ENCODE measurements around the gene ZNF3.

Gene ZNF3

DNA sequence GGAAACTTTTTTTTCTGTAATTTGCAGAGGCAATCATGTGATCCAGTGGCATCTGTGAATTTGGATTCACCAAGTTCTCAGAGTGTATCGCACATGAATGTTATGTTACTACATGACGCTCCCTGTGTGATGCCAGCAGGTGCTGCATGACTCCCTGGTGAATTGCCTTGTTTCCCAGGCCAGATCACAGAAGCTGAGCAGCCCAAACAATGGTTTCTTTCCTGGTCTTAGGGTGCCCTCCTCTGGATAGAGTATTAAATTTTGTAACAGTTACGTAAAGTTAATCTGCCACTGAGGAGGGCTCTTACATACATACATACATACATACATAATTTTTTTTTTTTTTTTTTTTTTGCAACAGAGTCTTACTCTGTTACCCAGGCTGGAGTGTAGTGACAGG is 28.3 kb downstream of the ZNF3 start:
- DNase-seq (ENCODE audit: low spot score), result peak; percentile 83

DNA sequence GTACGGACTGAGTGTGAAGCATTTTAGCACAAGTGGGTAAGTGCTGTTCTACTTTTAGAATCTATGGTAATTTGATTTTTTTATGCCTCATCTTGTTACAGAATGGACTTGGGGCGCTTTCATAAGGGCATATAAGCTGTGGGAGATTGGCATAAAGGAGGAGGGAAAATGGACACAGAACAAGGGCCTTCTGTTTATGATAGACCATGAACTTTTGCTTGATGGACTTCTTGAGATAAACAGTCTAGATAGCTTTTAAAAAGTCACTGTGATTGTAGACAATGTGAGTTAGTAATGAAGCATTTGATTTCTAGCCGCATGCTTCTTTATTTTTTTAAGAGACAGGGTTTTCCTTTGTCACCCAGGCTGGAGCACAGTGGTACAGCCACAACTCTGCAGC is 29.9 kb downstream of the ZNF3 start:
- no peak for DNase-seq (ENCODE audit: low spot score)

DNA sequence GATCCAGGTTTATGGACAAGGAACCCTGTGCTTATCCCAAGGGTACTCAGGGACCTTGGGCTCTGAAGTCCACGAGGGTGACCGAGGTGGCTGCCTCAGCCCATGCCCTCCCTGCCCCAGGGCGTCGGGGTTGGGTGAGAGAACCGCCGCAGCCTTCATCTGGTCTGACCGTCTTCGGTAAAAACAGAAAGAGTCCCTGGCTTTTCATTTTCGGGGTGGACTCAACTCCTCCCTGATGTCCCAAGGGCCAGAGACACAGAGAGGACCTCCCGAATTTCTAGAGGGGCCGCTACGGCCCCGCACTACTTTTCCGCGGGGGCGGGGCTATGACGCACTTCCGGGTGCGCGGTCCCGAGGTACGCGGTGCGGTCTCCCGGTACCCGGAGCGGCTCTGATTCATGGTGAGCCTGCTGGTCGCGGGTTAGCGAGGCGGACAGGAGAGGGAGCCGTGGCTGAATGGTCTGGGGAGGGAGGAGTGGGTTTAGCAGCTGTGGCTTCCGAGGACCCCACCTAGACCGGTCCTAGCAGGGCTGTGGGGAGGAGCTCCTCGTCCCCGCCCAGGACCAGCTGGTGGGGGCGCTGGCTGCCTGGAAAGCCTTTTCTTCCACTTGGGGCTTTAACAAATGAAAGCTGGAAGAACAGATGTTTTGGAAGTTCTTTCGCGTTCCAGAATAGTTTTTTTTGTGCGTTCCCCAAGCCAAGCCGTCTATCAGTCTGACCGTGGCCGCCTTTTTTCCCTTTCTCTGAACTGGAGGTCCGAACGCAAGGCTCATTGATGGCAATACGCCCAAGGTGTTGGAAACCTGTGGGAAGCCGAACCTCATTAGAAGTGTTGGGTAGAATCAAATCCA is 31.9 kb downstream of the ZNF3 start, which contains the start of gene ZSCAN21:
Gene ZSCAN21 (plus strand): TSS at position 334 of the 851 bp plus-strand sequence. CDS start 7,233 bp downstream, outside the sequence.
- peak; percentile 84 for DNase-seq (ENCODE audit: low spot score)

DNA sequence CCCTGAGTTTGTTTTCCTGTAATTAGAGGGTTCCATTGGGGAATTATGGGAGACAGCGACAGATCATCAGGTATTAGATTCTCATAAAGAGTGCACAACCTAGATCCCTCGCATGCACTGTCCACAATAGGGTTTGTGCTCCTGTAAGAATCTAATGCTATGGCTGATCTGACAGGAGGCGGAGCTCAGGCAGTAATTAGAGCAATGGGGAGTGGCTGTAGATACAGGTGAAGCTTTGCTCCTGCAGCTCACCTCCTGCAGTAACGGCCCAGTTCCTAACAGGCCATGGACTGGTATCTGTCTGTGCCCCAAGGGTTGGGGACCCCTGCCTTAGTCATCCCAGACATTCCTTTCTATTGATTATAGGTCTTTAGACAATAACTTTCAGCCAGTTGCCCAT is 32.8 kb downstream of the ZNF3 start:
- DNase-seq (ENCODE audit: low spot score), result no peak

DNA sequence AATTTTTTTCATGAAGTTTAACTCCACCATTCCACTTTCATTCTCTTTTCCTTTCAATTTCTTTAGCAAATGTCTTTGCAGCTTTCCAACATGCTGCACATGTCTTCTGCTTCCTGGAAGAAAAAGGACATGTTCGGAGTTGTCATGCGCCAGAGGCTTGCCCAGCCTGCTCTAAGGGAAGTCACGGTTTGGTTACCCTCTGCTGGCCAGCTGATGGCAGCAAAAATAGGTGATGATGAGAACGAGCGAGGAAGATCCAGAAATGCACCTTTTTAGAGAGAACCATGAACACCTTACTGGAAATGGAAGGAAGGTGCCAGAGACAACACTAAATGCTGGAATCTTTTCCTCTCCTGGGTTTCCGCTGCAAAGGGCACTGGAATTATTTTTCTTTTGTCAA is 36.8 kb downstream of the ZNF3 start:
- no peak for DNase-seq (ENCODE audit: low spot score)

DNA sequence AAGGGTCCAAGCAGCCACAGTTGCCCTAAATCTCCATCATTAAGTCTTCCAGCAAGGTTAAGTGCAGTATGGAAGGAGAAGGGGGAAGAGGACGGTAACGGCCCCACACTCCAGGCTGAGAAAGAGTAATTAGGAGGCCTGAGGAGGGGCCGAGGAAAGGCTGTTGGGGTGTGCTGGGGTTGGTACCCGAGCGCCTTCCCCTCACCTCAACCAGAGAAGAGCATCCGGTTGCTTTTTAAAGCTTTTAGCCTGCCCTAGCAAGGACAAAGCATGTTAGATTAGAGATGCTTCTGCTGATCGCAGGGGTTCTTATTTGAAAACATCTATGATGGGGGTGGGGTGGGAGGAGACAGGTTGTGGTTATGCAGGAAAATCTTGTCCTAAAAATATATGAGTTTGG is 40.9 kb downstream of the ZNF3 start:
- no peak for DNase-seq (ENCODE audit: low spot score)

DNA sequence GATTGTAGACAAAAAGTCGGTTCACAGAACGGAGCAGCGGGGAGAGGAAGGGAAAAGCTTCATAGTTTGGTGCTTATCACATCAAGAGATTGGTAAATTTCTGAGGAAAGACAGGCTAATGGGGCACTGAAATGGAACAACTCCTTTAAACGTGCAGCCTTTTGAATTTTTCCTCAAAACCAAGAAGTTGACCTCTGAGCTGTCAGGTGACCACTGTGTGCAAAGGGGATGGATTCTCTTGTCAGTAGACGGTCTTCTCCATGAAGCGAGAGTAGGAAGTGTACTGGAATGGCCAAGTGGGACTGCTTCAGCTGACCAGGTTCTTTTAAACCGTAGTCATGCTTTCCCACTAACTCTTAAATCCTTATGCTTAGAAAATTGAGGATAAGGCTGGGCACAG is 43.2 kb downstream of the ZNF3 start:
- no peak for DNase-seq (ENCODE audit: low spot score)

DNA sequence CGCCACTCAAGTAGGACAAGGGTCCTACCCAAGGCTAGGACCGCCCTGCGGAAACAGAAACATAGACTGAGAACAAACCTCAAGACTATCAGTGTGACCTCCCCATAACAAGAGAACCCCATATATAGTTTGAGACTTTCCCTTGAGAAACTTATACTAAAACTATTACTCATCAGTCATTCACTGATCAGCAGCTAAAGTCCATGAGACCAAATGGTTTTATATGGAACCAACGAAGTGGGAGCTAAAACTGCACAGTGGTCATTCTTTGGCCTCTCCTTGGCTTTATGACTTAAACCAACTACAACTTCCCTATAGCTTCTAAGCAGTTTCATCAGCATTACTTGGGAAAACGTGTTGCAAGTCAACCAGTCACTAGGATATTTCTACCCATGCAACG is 45.6 kb downstream of the ZNF3 start:
- no peak for DNase-seq (ENCODE audit: low spot score)

DNA sequence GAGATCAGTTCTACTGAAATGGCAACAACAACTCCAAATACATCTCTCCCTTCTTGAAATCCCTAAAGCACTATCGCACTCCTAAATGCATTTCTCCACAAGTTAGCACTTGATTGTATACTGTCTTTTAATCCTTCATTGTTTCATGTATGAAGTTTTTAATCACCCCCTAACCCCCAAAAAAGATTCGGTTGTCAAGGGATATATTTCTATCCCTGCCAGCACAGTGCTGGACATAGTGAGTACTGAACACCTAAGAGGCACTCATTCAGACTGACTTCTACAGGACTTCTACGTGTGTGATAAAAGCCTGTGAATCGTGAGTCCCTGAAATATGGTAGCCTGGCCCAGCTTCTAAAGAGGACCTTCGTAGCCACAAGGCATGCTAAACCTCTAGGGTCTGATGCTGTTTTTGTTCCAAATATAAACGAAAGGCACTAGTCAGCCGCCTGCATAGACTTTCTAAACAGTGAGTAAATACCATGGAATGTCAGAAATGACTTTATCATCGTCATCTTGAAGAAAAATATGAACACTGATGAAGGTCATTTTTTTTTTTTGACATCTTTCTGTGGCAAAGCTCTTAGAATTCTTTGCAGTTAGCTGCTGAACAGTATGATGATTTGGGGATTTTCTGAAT is 46.5 kb downstream of the ZNF3 start:
- no peak for DNase-seq (ENCODE audit: low spot score)

DNA sequence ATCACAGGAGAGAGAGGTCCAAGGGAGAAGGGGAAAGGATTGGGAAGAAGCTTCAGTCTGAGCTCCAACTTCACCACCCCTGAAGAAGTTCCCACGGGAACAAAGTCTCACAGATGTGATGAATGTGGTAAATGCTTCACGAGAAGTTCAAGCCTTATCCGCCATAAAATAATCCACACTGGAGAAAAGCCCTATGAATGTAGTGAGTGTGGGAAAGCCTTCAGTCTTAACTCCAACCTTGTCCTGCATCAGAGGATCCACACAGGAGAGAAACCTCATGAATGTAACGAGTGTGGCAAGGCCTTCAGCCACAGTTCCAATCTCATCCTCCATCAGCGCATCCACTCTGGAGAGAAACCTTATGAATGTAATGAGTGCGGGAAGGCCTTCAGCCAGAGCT is 48.0 kb downstream of the ZNF3 start:
- DNase-seq (ENCODE audit: low spot score), result no peak

DNA sequence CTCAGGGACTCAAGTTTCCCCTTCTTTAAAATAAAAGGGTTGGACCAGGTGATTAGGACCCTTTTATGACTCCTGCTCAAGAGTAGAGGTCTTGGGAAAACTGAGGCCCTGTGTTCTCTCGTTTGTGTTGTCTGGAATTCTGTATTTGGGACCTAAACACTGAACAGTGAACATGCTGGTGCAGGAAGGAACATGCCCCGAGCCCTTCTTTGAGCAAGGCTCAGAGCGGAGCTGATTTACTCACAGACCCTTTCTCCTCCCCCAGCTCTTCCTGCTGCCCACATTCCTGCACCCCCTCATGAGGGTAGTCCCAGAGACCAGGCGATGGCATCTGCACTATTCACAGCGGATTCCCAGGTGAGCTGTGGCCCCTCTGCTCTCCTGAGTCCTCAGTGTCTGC is 51.9 kb downstream of the ZNF3 start:
- no peak for DNase-seq (ENCODE audit: low spot score)

DNA sequence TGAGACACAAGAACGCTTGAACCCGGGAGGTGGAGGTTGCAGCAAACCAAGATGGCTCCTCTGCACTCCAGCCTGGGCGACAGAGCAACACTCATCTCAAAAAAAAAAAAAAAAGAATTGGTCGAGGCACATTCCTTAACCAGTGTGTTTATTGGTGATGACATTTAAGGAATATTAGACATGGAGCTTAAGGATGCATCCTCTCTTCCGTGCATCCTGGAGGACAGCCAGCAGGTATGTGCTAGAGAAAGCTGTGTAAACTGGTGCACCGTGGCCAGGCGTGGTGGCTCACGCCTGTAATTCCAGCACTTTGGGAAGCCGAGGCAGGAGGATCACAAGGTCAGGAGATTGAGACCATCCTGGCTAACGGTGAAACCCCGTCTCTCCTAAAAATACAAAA is 54.3 kb downstream of the ZNF3 start:
- DNase-seq (ENCODE audit: low spot score), result no peak

DNA sequence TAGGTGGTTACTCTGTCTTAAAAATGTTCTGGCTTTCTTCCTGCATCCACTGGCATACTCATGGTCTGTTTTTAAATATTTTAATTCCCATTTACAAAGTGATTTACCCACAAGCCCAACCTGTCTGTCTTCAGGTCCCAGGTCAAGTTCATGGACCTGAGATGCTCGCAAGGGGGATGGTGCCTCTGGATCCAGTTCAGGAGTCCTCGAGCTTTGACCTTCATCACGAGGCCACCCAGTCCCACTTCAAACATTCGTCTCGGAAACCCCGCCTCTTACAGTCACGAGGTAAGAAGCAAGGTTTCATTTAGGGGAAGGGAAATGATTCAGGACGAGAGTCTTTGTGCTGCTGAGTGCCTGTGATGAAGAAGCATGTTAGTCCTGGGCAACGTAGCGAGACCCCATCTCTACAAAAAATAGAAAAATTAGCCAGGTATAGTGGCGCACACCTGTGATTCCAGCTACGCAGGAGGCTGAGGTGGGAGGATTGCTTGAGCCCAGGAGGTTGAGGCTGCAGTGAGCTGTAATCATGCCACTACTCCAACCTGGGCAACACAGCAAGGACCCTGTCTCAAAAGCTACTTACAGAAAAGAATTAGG is 57.4 kb downstream of the ZNF3 start:
- no peak for DNase-seq (ENCODE audit: low spot score)

DNA sequence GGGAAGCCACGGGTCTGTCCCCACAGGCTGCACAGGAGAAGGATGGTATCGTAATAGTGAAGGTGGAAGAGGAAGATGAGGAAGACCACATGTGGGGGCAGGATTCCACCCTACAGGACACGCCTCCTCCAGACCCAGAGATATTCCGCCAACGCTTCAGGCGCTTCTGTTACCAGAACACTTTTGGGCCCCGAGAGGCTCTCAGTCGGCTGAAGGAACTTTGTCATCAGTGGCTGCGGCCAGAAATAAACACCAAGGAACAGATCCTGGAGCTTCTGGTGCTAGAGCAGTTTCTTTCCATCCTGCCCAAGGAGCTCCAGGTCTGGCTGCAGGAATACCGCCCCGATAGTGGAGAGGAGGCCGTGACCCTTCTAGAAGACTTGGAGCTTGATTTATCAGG is 58.0 kb downstream of the ZNF3 start:
- no peak for DNase-seq (ENCODE audit: low spot score)

DNA sequence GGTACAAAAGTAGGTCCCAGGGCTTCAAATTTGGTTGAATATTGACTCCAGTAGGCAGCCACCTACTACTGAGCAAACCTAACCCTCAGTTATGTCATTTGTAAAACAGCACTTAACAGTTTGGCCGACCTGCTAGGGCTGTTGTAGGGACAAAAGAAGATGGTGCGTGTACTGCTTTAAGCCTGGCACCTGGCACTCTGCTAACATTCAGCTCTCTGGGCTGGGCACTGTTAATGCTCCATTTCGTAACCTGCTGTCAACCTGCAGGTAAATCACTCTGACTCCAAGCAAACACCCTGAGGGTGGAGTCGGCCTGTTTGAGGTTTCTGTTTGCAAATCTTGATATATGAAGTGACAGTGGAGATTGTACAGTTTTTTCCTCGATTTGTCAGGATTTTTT is 58.9 kb downstream of the ZNF3 start:
- peak; percentile 46 for DNase-seq (ENCODE audit: low spot score)

DNA sequence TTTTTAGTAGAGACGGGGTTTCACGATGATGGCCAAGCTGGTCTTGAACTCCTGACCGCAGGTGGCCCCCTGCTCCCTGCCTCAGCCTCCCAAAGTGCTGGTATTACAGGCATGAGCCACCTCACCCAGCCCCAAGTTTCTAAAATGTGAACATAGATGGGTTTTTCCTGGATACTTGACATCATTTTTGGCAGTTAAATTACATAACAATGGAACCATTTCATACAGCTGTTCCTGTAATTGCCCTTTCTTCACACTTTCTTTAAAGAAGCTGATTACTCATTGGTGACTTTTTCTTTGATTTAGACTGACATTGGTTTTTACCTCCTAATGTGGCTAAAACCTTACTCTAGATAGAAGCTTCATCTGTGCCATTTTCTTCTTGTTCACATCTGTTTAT is 60.2 kb downstream of the ZNF3 start:
- no peak for DNase-seq (ENCODE audit: low spot score)
